Peyer's patch (tissue), 4 donors: ENCODE measurements around the gene PAN3. TPM values are rescaled to one million over a fixed set of nuclear protein-coding genes. Genes with fewer than 3 reads are reported as not detected.

Experiments
- DNase-seq, 3 donors: peaks; one replicate each; pipeline ENCODE4 v3.0.0-alpha.2; 2017 to 2019
- H3K27ac ChIP-seq, 4 donors: fragments of 200-600 bp; sonication (generic); one replicate each; pipeline ENCODE4 v1.5.1; 2016 to 2019
- H3K27me3 ChIP-seq, 2 donors: fragments of 200-600 bp; sonication (generic); one replicate each; pipeline ENCODE4 v1.5.1; 2019
- H3K36me3 ChIP-seq, 3 donors: fragments of 200-600 bp; sonication (generic); one replicate each; pipeline ENCODE4 v1.5.1; 2016 to 2019
- H3K4me1 ChIP-seq, 4 donors: fragments of 200-600 bp; sonication (generic); one replicate each; pipeline ENCODE4 v1.5.1; 2016 to 2019
- H3K4me3 ChIP-seq, 4 donors: fragments of 200-600 bp; sonication (generic); 1 replicate in 3 of 4; 2 replicates in 1 of 4; pipeline ENCODE4 v1.5.1; 2016 to 2019; ENCODE audit warnings: mild to moderate bottlenecking in 1 of 4
- H3K9me3 ChIP-seq, 4 donors: fragments of 200-600 bp; sonication (generic); one replicate each; pipeline ENCODE4 v1.5.1; 2016 to 2019; ENCODE audit warnings: mild to moderate bottlenecking in 1 of 4
- CTCF ChIP-seq, 6 experiments: fragments of 450-650 bp in 4 of 6; fragments of 200-600 bp in 2 of 6; sonication (generic) in 1 of 6; IDR thresholded peaks; one replicate each; pipeline ENCODE4 v1.5.1; 2017 to 2019; ENCODE audit warnings: antibody characterized with exemption in 6 of 6, mild to moderate bottlenecking in 3 of 6, moderate library complexity in 1 of 6
- POLR2A ChIP-seq, 2 donors: fragments of 450-650 bp; IDR thresholded peaks; one replicate each; pipeline ENCODE4 v1.5.1; 2017; ENCODE audit warnings: antibody characterized with exemption in 2 of 2, mild to moderate bottlenecking in 2 of 2, moderate library complexity in 2 of 2
- total RNA-seq, 4 donors: library from RNA; depleted of rRNA; stranded (reverse); fragments of >200 nt; gene quantifications; one replicate each; pipeline ENCODE4 v1.1.0, GENCODE V29; 2016

PAN3 gene
- total RNA-seq, 4 donors from 2014 or later: 30.6 to 67.7 (median 48.5) TPM

- Histone ChIP-seq H3K9me3 (no peaks in the 10 kb centered on the region), H3K4me1 (no peaks in the 10 kb centered on the region), H3K27me3 (no peaks in the 10 kb centered on the region), H3K27ac (no peak overlapping the region), H3K36me3 (no peaks in the 10 kb centered on the region), H3K4me3 (no peak overlapping the region)
- TF ChIP-seq CTCF (IDR thresholded peaks at IDR 0.05): no peak
- no peak for TF ChIP-seq POLR2A (IDR thresholded peaks at IDR 0.05)
- no peak for DNase-seq
These were observed 9.4 kb upstream of the PAN3 start for GRCh38 chr13:28128926-28129325.

GRCh38 chr13:28129911-28130693 lies 8.2 kb upstream of the PAN3 start:
- TF ChIP-seq POLR2A (IDR thresholded peaks at IDR 0.05) (no peak), CTCF (IDR thresholded peaks at IDR 0.05) (no peak)
- H3K4me1 ChIP-seq: no peaks in the 10 kb centered on the region
- no peak for DNase-seq
- H3K27me3 ChIP-seq: no peaks in the 10 kb centered on the region
- H3K4me3 ChIP-seq: no peak overlapping the region
- no peaks in the 10 kb centered on the region for H3K36me3 ChIP-seq
- H3K9me3 ChIP-seq: no peaks in the 10 kb centered on the region
- H3K27ac ChIP-seq: no peak overlapping the region

- DNase-seq: no peak
- H3K9me3 ChIP-seq: no peaks in the 10 kb centered on the region
- TF ChIP-seq CTCF (IDR thresholded peaks at IDR 0.05) (no peak), POLR2A (IDR thresholded peaks at IDR 0.05) (no peak)
- no peaks in the 10 kb centered on the region for H3K36me3 ChIP-seq
- no peak overlapping the region for H3K27ac ChIP-seq
- peaks cover 0 to 1% (median 0%) of the 10 kb centered on the region in 4 donors for H3K4me1 ChIP-seq
- H3K4me3 ChIP-seq: no peak overlapping the region
- no peaks in the 10 kb centered on the region for H3K27me3 ChIP-seq
These were observed 6.7 kb upstream of the PAN3 start for GRCh38 chr13:28131646-28132045.

GRCh38 chr13:28136916-28137315 lies 1.4 kb upstream of the PAN3 start:
- peak overlapping the region in 2 of 4 donors; percentile 87 to 100 for H3K4me3 ChIP-seq
- H3K27ac ChIP-seq: peak overlapping the region in 2 of 4 donors; percentile 99 to 100
- H3K36me3 ChIP-seq: no peaks in the 10 kb centered on the region
- peaks cover 0 to 13% (median 6%) of the 10 kb centered on the region in 4 donors for H3K4me1 ChIP-seq
- TF ChIP-seq CTCF (IDR thresholded peaks at IDR 0.05) (no peak), POLR2A (IDR thresholded peaks at IDR 0.05) (no peak)
- DNase-seq: no peak
- no peaks in the 10 kb centered on the region for H3K27me3 ChIP-seq
- H3K9me3 ChIP-seq: no peaks in the 10 kb centered on the region

- Histone ChIP-seq H3K36me3 (no peaks in the 10 kb centered on the region), H3K27ac (peak overlapping the region; percentile 96 to 100 (median 98)), H3K4me1 (peaks cover 0 to 13% (median 6%) of the 10 kb centered on the region in 4 donors), H3K9me3 (no peaks in the 10 kb centered on the region), H3K4me3 (peak overlapping the region; percentile 87 to 100 (median 97)), H3K27me3 (no peaks in the 10 kb centered on the region)
- TF ChIP-seq CTCF (IDR thresholded peaks at IDR 0.05) (no peak), POLR2A (IDR thresholded peaks at IDR 0.05) (no peak)
- no peak for DNase-seq
These were observed 749 bp upstream of the PAN3 start for GRCh38 chr13:28137596-28137995.
